Lung (tissue), 12 donors: ENCODE results near the gene FGF1. TPM values are rescaled to one million over a fixed set of nuclear protein-coding genes. Genes with fewer than 3 reads are reported as not detected.
A peak's percentile ranks its signal among the peaks of the same experiment; 100 is the strongest.

Experiments
- ATAC-seq: fragments of 200-7000 bp; cut with Tn5 transposase; one replicate; pipeline ENCODE4 v1.9.1; 2020; ENCODE audit warnings: moderate number of reproducible peaks; ENCODE audit not compliant: insufficient read depth, low FRiP score
- DNase-seq, 3 donors: peaks; one replicate each; pipeline ENCODE4 v3.0.0-alpha.2; 2013 to 2017
- H3K27ac ChIP-seq, 2 donors: one replicate each; pipeline ENCODE4 v1.5.1; 2013; ENCODE audit warnings: mild to moderate bottlenecking in 2 of 2, moderate library complexity in 2 of 2, control low read depth in 1 of 2, inconsistent platforms in 1 of 2, low read depth in 1 of 2, low read length in 1 of 2
- H3K27me3 ChIP-seq, 3 donors: one replicate each; pipeline ENCODE4 v1.5.1; 2013; ENCODE audit warnings: low read length in 2 of 3; ENCODE audit not compliant: control insufficient read depth in 3 of 3, insufficient read depth in 3 of 3
- H3K36me3 ChIP-seq, 4 donors: one replicate each; pipeline ENCODE4 v1.5.1; 2013; ENCODE audit warnings: low read length in 4 of 4, mild to moderate bottlenecking in 1 of 4, moderate library complexity in 1 of 4; ENCODE audit not compliant: control insufficient read depth in 4 of 4, insufficient read depth in 4 of 4
- H3K4me1 ChIP-seq, 5 donors: one replicate each; pipeline ENCODE4 v1.5.1; 2013; ENCODE audit warnings: low read length in 5 of 5, mild to moderate bottlenecking in 2 of 5, moderate library complexity in 1 of 5; ENCODE audit not compliant: control insufficient read depth in 5 of 5, insufficient read depth in 5 of 5
- H3K4me3 ChIP-seq: one replicate; pipeline ENCODE4 v1.5.1; 2013; ENCODE audit warnings: mild to moderate bottlenecking, control low read depth, moderate library complexity
- H3K9ac ChIP-seq, 2 donors: one replicate each; pipeline ENCODE4 v1.5.1; 2013; ENCODE audit warnings: low read length in 2 of 2, control low read depth in 1 of 2; ENCODE audit not compliant: insufficient read depth in 1 of 2
- H3K9me3 ChIP-seq, 4 donors: one replicate each; pipeline ENCODE4 v1.5.1; 2013; ENCODE audit warnings: low read length in 3 of 4, mild to moderate bottlenecking in 1 of 4, moderate library complexity in 1 of 4; ENCODE audit not compliant: control insufficient read depth in 4 of 4, insufficient read depth in 3 of 4
- WGBS, 2 donors: extraction: QIAGEN DNeasy Blood & Tissue Kit; methylation state at CpG; one replicate each; pipeline ENCODE4 v1.1.7; 2013; 5-methylcytosine and 5-hydroxymethylcytosine counted together
- polyA plus RNA-seq, 2 donors: library from polyadenylated mRNA; stranded (reverse); fragments of 200-250 nt; gene quantifications; one replicate each; pipeline ENCODE4 v1.2.1, GENCODE V29; 2013
- total RNA-seq, 2 donors: library from RNA; depleted of rRNA in 1 of 2; stranded (reverse); fragments of >200 nt in 1 of 2; gene quantifications; one replicate each; pipeline ENCODE4 v1.2.1, GENCODE V29; 2014 to 2021
- TF ChIP-seq, protein P1 (sequence below): IDR thresholded peaks from 2 replicates; pipeline ENCODE4 v1.5.1; 2012; ENCODE audit warnings: mild to moderate bottlenecking; ENCODE audit errors: control extremely low read depth, extremely low read depth
- donor health status: control.
- donor health status: control.
- donor health status: Bipolar disorder and iron deficiency.
- donor health status: healthy.
- donor health status: DM: yes; HTN: yes; CAD: no.

FGF1 gene
- total and polyA plus RNA-seq, 4 donors = 0.47 to 1.4 (median 1.0) TPM

DNA sequence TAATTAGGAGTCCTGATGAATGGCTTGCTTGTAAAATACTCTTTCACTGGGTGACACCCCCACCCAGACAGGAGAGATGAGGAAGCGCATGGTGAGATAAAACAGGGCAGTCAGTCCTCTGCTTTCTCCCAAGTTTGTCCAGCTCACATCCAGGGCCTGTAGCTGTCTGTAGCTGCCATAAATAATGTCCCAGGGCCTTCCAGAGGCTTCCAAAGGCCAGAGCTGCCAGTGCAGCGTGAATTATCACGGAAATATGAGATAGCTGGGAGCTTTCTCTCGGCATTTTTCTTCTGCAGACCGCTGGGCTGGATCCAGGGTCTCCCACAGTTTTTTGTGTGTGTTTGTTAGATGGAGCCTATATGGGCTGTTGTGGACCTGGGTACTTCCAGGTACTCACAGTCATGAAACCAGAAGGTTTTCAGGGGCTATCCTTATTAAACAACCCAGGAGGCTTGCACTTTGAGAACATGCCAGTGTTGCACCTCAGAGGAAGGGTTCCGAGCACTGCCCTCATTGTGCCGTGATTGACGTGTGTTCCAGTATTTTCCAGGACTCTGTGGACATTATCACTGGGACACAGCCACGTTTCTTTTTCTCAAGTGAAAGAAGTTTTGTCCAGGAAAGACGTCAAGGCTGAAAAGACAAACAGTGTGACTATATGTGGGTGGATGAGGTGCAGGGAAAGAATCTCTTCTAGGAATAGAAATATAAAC, 117.5 kb downstream of the FGF1 start:
- Histone ChIP-seq H3K27me3 (no peaks in the 10 kb centered on the region), H3K36me3 (no peaks in the 10 kb centered on the region), H3K4me3 (no peak overlapping the region), H3K9ac (no peak overlapping the region), H3K4me1 (peaks cover 0 to 24% (median 0%) of the 10 kb centered on the region in 5 donors), H3K27ac (peak overlapping the region in 1 of 2 donors; percentile 3), H3K9me3 (no peaks in the 10 kb centered on the region)
- 67 to 80% methylated on average over 10 of the region's 10 CpGs for WGBS, 2 donors
- ATAC-seq (no peak), DNase-seq (peak; percentile 35 to 50 (median 36))
- TF ChIP-seq, protein P1, sequence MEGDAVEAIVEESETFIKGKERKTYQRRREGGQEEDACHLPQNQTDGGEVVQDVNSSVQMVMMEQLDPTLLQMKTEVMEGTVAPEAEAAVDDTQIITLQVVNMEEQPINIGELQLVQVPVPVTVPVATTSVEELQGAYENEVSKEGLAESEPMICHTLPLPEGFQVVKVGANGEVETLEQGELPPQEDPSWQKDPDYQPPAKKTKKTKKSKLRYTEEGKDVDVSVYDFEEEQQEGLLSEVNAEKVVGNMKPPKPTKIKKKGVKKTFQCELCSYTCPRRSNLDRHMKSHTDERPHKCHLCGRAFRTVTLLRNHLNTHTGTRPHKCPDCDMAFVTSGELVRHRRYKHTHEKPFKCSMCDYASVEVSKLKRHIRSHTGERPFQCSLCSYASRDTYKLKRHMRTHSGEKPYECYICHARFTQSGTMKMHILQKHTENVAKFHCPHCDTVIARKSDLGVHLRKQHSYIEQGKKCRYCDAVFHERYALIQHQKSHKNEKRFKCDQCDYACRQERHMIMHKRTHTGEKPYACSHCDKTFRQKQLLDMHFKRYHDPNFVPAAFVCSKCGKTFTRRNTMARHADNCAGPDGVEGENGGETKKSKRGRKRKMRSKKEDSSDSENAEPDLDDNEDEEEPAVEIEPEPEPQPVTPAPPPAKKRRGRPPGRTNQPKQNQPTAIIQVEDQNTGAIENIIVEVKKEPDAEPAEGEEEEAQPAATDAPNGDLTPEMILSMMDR = no peak

DNA sequence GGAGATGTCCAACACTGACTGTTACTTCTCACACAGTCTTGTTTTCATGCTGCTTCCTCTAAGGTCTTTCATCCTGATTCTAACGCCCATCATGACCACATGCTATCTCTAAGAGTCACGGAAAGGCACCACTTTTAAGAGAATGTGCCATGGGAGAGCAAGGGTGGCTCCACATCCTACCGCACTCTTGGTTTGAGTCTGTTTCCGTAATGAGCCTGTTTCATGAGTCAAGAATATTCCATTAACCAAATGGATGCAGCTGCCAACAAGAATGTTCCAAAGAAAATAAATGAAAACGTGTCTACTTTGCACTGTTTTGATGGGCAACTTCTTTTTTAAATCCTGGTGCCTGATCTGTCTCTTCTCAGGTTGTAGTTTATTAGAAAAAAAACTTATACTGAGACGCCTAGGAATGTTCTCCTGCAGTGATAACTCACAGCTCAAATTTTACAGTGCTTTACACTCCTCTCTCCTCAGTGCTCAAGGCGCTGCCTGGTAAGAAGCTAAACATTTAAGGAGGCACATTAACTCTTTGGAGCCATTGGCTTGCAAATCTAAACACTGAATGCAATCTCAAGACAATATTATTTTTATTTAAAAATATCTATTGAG, 124.3 kb downstream of the FGF1 start:
- H3K9ac ChIP-seq = no peak overlapping the region
- TF ChIP-seq, protein P1 = no peak
- no peak overlapping the region for H3K4me3 ChIP-seq
- ATAC-seq (no peak), DNase-seq (no peak)
- no peaks in the 10 kb centered on the region for H3K9me3 ChIP-seq
- H3K4me1 ChIP-seq = no peaks in the 10 kb centered on the region
- 86 to 91% methylated on average over 7 of the region's 7 CpGs for WGBS, 2 donors
- no peaks in the 10 kb centered on the region for H3K27me3 ChIP-seq
- H3K36me3 ChIP-seq = no peaks in the 10 kb centered on the region
- H3K27ac ChIP-seq = no peak overlapping the region

DNA sequence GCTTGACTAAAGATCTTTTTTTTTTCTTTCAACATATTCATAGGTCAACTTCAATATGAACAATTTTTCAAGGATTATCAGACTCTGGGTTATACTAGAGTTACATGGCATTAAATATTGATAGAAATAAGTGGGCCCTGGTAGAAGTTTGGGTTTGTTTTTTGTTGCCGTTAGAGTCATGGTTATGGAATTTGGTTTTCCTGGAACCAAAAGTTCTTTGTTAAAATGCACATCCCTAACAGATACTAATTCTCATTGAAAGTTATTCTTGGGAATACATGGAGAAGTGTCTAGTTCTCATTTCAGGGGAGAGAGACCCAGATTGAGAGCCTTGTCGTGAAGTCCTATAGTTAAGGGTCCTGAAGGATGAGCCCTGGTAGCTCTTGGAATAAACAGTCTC, 124.9 kb downstream of the FGF1 start:
- H3K36me3 ChIP-seq = no peaks in the 10 kb centered on the region
- no peaks in the 10 kb centered on the region for H3K27me3 ChIP-seq
- DNase-seq = no peak
- TF ChIP-seq, protein P1 = no peak
- WGBS, 2 donors = 81 to 87% methylated on average over 2 of the region's 2 CpGs
- H3K27ac ChIP-seq = no peak overlapping the region
- no peak for ATAC-seq
- H3K4me3 ChIP-seq = no peak overlapping the region
- no peaks in the 10 kb centered on the region for H3K9me3 ChIP-seq
- H3K4me1 ChIP-seq = no peaks in the 10 kb centered on the region
- no peak overlapping the region for H3K9ac ChIP-seq
